GM04504 (cell line): ENCODE measurements around the gene KLHL40.

Experiments
- DNase-seq: peaks from one replicate; pipeline ENCODE4 v3.0.0-alpha.2; 2012; ENCODE audit warnings: low read depth

The KLHL40 gene

GRCh38 chr3:42685363-42685881, at the start of gene KLHL40:
Gene KLHL40 (plus strand): TSS chr3:42685537. CDS start chr3:42685619, 82 bp downstream.
- no peak for DNase-seq

GRCh38 chr3:42637001-42637400, 48.3 kb upstream of the KLHL40 start:
- no peak for DNase-seq

- DNase-seq: no peak
Observed at GRCh38 chr3:42638339-42638842, 46.9 kb upstream of the KLHL40 start.

DNA sequence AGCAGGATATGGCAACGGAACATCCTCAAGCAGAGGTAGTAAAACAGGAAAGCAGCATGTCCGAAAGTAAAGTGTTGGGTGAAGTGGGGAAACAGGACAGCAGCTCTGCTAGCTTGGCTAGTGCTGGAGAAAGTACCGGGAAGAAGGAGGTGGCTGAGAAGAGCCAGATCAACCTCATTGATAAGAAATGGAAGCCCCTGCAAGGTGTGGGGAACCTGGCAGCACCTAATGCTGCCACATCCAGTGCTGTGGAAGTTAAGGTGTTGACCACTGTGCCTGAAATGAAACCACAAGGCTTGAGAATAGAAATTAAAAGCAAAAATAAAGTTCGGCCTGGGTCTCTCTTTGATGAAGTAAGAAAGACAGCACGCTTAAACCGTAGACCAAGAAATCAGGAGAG, 46.1 kb upstream of the KLHL40 start:
- DNase-seq: no peak

DNA sequence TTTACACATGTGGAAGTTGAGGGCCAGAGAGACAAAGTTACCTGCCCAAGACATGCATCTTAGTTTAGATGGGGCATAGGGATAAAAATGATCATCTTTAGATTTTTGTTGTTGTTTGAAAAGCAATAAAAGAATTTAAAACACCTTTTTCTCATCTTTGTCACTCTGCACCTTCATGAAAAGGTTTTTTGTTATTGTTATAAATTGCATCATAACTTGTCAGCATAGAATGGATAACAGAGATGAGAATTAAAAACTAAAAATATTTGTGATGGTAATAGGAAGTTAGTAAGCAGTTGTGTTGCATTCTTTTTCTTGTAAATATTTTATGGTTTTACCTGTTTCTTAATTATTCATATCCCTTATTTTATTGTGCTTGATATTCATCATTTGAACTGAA, 45.2 kb upstream of the KLHL40 start:
- no peak for DNase-seq

GRCh38 chr3:42640771-42641370, 44.5 kb upstream of the KLHL40 start:
- DNase-seq: no peak

DNA sequence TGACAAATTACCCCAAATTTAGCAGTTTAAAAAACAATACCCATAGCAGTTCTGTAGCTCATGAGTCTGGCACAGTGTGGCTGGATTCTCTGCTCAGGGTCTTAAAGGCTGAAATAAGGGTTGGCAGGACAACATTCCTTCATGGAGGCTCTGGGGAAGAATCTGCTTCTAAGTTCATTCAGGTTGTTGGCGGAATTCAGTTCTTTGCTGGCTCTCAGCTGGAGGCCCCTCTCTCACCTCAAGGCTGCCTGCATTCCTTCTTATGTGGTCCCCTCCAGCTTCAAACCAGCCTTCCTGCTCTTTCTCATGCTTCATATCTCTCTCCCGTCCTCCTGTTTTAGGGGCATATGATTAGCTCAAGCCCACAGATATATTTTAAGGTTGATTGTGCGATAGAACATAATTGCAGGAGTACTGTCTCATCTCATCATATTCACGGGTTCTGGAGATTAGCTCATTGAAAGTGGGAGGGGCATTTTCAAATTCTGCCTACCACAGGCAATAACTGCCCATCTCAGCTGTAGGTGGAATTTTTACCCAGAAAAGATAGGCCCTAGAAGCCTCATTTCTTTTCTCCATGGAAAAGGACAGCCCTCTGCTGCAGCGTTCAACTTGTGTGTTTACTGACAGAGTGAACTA, 37.4 kb upstream of the KLHL40 start:
- DNase-seq: no peak

DNA sequence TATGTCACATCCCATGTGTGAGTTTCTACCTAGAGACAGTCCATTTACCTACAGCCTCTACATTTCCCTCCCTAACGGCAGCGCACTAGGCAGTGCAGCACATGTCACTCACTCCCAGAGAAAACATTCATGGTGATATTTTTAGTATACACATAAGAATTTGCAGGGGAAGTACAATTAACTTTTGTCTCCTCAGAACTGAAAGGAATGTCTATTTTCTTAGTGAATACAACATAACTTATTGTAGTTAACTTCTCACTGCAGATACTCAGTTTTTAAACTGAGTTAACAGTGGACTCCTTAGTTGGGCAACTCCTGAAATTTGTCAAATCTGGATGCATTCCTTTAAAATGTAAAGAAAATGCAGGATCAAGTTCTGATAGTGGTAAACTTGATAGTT, 36.3 kb upstream of the KLHL40 start:
- DNase-seq: no peak

- no peak for DNase-seq
Observed at GRCh38 chr3:42649783-42650182, 35.6 kb upstream of the KLHL40 start.

GRCh38 chr3:42651248-42652091, 33.9 kb upstream of the KLHL40 start:
- peak; percentile 37 for DNase-seq

DNA sequence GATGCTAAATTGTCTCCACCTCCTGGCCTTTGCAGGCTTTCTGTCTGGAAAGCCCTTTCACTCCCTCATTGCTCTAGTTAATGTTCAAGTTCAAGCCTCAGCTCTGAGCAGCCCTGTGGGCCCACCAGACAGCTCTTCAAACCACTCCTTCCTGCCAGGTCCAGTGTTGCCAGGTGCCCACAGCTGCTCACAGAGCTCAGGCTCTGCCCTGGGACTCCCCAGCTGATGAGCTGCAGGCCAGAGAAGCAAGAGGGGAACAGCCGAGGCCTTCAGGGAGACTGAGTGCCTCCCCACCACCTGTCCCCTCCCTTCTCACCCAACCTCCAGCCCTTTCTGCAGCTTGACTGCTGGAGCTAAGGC, 33.1 kb upstream of the KLHL40 start:
- DNase-seq: no peak

DNA sequence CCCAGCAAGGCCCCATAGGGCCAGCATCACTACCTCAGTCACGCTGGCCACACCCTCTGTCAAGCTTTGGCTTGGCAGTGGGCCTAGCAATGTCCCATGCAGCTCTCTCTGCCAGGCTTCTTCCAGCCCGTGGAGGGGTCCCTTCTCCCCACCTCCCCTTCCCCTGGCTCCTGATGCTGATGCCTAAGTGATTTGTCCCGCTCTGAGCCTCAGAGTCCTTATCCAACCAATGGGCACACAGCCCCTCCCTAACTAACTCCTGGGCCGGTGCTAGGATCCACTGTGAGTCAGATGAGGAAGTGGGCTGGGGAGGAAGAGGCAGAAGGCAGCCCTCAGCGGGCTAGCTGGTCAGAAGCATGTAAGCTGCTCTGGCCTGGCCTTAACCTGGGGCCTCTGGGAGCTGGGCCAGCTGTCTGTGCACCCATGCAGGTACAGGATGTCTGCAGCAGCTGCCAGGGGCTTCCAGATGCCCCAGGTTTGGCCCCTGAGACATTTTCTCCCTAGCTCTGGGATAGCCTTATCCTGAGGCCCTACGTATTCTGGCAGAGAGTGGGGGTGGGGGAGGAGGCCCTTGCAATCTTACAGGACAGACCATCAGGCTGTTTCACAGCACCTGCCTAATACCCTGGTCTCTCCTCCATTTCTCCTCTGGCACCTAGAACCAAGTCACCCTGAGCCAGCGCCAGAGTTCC, 32.6 kb upstream of the KLHL40 start:
- DNase-seq: peak; percentile 35

DNA sequence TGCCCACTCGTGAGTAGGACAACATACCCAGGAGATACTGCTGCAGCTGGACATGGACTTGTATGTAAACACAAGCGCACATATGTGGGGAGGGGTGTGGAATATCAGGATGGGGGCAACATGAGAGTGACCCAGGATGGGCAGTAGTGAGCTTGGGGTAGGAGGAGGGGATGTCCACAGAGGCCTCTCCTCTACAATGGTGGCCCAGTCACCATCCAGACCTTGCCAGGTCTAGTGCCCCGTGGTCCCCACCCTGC, 32.1 kb upstream of the KLHL40 start:
- no peak for DNase-seq

DNA sequence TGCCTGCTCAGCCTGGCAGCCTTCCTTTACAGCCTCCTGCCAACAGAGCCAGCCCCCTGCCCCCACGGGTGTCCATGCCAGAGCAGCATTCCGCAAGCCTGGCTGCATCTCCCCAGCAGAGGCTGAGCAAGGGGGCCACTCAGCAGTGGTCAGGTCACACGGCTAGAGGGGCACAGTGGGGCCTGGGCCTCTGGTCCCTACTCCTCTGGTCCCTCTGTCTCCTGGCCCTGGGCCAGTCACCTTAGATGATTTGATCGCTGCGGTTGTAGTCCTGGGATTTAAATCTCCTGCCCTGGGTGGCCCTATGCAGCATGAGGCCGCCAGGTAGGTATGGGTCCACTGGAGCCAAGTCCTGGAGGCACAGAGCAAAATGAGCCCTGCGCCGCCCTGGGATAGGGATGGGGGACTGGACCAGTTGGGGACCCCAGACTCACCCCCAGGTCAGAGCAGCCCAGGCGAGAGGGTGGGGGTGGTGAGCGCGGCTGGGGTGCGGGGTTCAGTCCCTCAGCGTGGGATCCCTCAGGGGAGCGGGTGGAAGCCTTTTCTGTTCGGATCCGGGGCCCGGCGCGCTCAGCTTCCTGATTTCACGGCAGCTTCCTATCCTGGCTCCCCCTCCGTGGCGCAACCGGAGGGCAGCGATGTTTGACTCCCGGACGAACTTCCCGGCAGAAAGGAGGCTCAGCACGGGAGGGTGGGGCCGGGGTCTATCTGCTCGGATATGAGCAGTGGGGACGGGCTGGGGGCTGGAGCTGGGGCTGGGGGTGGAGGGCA, 31.6 kb upstream of the KLHL40 start, which contains the start of gene ZBTB47:
Gene ZBTB47, plus strand, starts transcription at position 138 of the 771 bp plus-strand sequence. CDS start 4,659 bp downstream, outside the sequence.
- no peak for DNase-seq

GRCh38 chr3:42654331-42655201, 30.8 kb upstream of the KLHL40 start:
- DNase-seq: peak; percentile 26

- DNase-seq: no peak
Observed at GRCh38 chr3:42655331-42655888, 29.9 kb upstream of the KLHL40 start.

DNA sequence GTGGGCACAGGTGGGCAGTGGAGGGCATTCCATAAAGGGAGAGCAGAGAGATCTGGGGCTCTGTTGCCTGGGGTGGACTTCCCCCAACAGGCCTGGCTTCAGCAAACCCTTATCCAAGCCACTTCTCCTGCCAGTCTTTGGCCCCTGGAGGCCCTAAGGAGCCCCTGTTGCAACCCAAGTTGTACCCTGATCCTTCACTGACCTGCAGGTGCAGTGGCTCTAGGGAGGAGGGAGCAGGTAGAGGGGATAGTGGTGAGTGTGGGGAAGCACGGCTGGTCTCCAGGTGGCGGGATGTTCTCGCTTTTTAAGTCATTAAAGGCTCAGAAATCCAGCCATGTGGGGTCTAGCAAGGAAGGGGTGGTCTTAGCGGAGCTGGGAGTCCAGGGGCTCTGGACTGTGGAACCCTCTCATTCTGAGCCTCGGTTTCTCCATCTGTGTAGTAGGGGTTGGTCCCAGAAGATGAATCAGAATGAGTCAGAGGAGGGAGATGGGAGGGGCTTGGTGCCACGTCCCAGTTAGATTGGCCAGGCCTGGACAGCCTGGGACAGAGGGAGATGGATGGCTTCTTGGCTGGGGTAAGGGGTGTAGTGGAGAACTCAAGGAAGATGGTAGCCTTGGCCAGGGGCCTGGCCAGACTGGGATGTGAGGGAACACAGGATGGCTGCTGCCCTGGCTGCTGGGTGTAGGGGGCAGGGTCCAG, 29.2 kb upstream of the KLHL40 start:
- DNase-seq: peak; percentile 44

DNA sequence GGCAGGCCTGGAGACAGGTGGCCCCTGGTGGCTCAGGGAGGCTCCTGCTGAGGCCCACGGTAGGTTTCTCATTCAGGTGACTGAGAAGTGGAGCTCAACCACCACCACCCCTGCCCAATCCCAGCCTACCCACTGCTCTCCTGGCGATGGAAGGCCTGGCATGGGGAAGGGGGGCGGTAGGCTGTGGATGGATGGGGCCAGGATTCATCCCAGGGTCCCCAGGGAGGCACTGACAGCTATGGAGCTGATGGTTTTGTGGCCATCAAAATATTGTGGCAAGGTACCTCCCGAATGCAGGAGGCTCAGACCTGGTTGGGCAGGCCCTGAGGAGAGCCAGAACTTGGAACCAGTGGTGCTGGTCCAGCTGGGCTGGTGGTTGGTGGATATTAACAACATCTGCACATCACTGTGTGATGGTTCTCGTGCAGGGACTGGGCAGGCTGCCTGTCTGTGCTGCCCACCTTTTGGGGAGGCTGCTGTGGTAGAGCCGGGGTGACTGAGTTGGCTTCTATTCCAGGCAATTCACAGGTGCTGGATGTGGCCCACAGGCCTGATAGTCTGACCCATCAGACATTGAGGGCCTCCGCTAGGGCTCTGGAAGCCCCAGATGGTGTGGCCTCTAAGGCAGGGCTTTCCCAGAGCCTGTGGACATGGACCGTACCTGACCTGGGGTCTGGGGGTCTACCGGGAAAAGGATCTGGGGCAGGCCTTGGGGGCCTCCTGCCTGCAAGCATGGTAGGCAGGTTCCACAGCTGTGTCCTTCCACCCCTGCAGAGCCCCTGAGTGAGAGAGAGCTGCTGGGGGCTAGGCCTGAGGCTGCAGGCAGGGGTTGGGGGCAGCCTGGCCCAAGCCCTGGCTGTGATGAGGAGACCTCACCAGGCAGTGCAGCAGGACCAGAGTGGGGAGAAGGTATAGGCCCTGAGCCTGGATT, 28.4 kb upstream of the KLHL40 start:
- DNase-seq: no peak
